ENCODE measurements around the gene GJC3. TPM values are rescaled to one million over a fixed set of nuclear protein-coding genes. Genes with fewer than 3 reads are reported as not detected.
"Not testable (repeated sequence)": the region's sequence is repeated elsewhere in the genome, so short reads cannot be mapped to it uniquely, and the experiment has no call there.

GJC3 gene
- total RNA-seq, 1 donor from 2014 or later, result 0.28 TPM

- TF ChIP-seq, protein P1, sequence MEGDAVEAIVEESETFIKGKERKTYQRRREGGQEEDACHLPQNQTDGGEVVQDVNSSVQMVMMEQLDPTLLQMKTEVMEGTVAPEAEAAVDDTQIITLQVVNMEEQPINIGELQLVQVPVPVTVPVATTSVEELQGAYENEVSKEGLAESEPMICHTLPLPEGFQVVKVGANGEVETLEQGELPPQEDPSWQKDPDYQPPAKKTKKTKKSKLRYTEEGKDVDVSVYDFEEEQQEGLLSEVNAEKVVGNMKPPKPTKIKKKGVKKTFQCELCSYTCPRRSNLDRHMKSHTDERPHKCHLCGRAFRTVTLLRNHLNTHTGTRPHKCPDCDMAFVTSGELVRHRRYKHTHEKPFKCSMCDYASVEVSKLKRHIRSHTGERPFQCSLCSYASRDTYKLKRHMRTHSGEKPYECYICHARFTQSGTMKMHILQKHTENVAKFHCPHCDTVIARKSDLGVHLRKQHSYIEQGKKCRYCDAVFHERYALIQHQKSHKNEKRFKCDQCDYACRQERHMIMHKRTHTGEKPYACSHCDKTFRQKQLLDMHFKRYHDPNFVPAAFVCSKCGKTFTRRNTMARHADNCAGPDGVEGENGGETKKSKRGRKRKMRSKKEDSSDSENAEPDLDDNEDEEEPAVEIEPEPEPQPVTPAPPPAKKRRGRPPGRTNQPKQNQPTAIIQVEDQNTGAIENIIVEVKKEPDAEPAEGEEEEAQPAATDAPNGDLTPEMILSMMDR (conservative IDR thresholded peaks at IDR 0.05), result no peak
- H3K36me3 Mint-ChIP-seq (ENCODE audit: low read depth), result no peaks in the 10 kb centered on the region
- DNase-seq (ENCODE audit: low read depth, low spot score), result no peak
- H3K4me1 Mint-ChIP-seq, result peaks cover 4% of the 10 kb centered on the region
- H3K27me3 Mint-ChIP-seq (ENCODE audit: low read depth), result peaks cover 46% of the 10 kb centered on the region
- no peak overlapping the region for H3K4me3 Mint-ChIP-seq
- H3K27ac Mint-ChIP-seq (ENCODE audit: unreplicated experiment), result no peak overlapping the region
- peaks cover 8% of the 10 kb centered on the region for H3K9me3 Mint-ChIP-seq
Measured at GRCh38 chr7:99953649-99954048, 24.2 kb upstream of the GJC3 start.

DNA sequence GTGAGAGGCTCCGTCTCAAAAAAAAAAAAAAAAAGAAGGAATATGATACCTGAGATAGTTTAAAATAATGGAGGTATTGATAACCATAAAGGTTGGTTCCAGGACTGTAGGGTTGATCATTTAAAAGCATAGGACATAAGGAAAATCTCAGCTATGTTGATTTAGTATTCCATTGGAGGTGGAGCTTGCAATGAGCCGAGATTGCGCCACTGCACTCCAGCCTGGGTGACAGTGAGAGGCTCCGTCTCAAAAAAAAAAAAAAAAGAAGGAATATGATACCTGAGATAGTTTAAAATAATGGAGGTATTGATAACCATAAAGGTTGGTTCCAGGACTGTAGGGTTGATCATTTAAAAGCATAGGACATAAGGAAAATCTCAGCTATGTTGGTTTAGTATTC is 23.2 kb upstream of the GJC3 start:
- DNase-seq (ENCODE audit: low read depth, low spot score); H3K4me3 Mint-ChIP-seq; H3K4me1 Mint-ChIP-seq; H3K9me3 Mint-ChIP-seq; H3K27ac Mint-ChIP-seq (ENCODE audit: unreplicated experiment); H3K36me3 Mint-ChIP-seq (ENCODE audit: low read depth): not testable (repeated sequence)
- H3K27me3 Mint-ChIP-seq (ENCODE audit: low read depth), result peaks cover 36% of the 10 kb centered on the region

DNA sequence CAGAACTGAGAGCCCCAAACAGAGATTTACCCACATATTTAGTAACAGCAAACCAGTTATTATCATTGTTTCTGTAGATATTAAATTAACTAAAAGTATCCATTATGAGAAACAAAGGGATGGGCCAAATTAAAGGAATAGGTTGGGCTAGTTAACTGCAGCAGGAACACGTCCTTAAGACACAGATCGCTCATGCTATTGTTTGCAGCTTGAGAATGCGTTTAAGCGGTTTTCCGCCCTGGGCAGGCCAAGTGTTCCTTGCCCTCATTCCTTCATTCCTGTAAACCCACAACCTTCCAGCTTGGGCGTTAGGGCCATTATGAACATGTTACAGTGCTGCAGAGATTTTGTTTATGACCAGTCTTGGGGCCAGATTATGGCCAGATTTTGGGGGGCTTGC is 21.4 kb upstream of the GJC3 start:
- DNase-seq (ENCODE audit: low read depth, low spot score); H3K4me3 Mint-ChIP-seq; H3K27ac Mint-ChIP-seq (ENCODE audit: unreplicated experiment); H3K9me3 Mint-ChIP-seq; H3K36me3 Mint-ChIP-seq (ENCODE audit: low read depth): not testable (repeated sequence)
- Mint-ChIP-seq H3K4me1 (peaks cover 10% of the 10 kb centered on the region), H3K27me3 (ENCODE audit: low read depth) (peaks cover 21% of the 10 kb centered on the region)

DNA sequence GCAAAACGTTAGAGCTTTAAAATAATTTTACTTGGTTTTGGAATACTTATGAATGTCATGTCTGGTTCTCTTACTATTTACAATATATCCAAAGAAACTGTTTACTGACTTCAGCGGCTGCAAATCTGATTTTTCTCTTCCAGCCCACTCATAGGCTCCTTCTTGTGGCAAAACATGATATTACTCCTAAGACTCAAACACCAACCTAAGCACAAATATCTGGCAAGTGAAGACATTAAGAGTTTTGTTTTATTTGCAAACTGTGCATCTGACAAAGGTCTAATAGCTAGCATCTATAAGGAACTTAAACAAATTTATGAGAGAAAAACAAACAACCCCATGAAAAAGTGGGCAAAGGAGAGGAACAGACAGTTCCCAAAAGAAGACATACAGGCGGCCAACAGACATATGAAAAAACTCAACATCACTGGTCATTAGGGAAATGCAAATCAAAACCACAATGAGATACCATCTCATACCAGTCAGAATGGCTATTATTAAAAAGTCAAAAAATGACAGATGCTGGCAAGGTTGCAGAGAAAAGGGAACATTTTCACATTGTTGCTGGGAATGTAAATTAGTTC is 20.3 kb upstream of the GJC3 start:
- H3K27ac Mint-ChIP-seq (ENCODE audit: unreplicated experiment), result no peak overlapping the region
- H3K4me3 Mint-ChIP-seq, result no peak overlapping the region
- TF ChIP-seq, protein P1 (conservative IDR thresholded peaks at IDR 0.05), result peak; percentile 49
- no peak for DNase-seq (ENCODE audit: low read depth, low spot score)
- H3K27me3 Mint-ChIP-seq (ENCODE audit: low read depth), result peaks cover 11% of the 10 kb centered on the region
- H3K36me3 Mint-ChIP-seq (ENCODE audit: low read depth), result no peaks in the 10 kb centered on the region
- H3K9me3 Mint-ChIP-seq, result peaks cover 8% of the 10 kb centered on the region
- H3K4me1 Mint-ChIP-seq, result peaks cover 14% of the 10 kb centered on the region

- no peak for DNase-seq (ENCODE audit: low read depth, low spot score)
- H3K27ac Mint-ChIP-seq (ENCODE audit: unreplicated experiment), result no peak overlapping the region
- TF ChIP-seq, protein P1 (conservative IDR thresholded peaks at IDR 0.05), result no peak
- H3K4me1 Mint-ChIP-seq, result peaks cover 31% of the 10 kb centered on the region
- peaks cover 6% of the 10 kb centered on the region for H3K27me3 Mint-ChIP-seq (ENCODE audit: low read depth)
- no peaks in the 10 kb centered on the region for H3K36me3 Mint-ChIP-seq (ENCODE audit: low read depth)
- H3K9me3 Mint-ChIP-seq, result peaks cover 8% of the 10 kb centered on the region
- H3K4me3 Mint-ChIP-seq, result no peak overlapping the region
Measured at GRCh38 chr7:99947608-99948007, 18.2 kb upstream of the GJC3 start.

DNA sequence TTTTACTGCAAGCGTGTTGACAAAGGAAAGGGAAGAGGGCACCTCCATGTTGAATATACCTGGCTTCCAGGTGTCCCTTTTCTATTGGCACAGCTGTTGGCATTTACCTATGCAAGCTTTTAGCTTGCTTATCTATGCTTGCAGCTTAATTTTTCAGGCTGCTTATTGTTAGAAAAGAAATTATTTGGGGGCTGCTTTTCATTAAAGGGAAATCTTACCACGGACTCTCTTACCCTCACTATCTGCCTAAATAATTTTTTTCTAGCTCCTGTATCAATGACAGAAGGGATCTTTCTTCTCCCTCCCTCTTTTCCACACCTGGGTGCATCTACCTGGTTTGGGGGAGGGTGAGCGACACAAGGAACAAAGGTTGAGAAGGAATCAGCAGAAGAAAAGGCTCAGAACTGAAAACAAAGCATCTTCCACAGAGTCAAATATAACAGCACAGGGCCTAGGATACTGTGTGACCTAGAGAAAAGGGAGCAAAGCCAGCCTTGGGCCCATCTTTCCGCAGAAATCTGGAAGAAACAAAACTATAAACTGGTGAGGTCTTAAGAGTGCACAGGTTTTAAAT is 15.2 kb upstream of the GJC3 start:
- Mint-ChIP-seq H3K4me1 (peaks cover 32% of the 10 kb centered on the region), H3K36me3 (ENCODE audit: low read depth) (no peaks in the 10 kb centered on the region), H3K27me3 (ENCODE audit: low read depth) (peaks cover 4% of the 10 kb centered on the region), H3K9me3 (peaks cover 4% of the 10 kb centered on the region), H3K27ac (ENCODE audit: unreplicated experiment) (peak overlapping the region; percentile 98), H3K4me3 (no peak overlapping the region)
- DNase-seq (ENCODE audit: low read depth, low spot score), result no peak
- TF ChIP-seq, protein P1 (conservative IDR thresholded peaks at IDR 0.05), result no peak
